ENCODE results near the gene ZSWIM6. TPM values are rescaled to one million over a fixed set of nuclear protein-coding genes. Genes with fewer than 3 reads are reported as not detected.

Gene ZSWIM6
- total and polyA plus RNA-seq, 4 donors = 5.9 to 21.6 (median 13.3) TPM

DNA sequence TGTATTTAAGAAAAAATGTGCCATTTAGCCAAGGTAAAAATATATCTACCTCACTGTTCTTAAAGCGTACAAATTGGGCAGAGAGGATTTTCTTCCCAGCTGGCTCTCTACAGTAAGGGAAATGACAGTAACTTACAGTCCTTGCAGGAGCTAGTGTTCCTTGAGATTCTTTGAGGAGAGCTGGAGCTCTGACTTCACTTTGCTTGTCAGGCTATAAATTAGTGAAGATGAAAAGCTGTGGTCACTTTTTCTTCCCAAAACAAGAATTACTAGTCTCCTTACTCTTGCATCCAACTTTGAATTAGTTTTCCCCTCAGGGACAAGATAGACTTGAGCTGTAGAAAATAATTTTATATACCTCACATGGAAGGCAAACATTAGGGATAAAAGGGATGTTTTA is 129.9 kb downstream of the ZSWIM6 start:
- Histone ChIP-seq H3K4me3 (no peak overlapping the region), H3K9ac (ENCODE audit: insufficient read depth in 1 of 2, low read length in 2 of 2) (no peak overlapping the region), H3K27me3 (ENCODE audit: control insufficient read depth in 3 of 3, insufficient read depth in 3 of 3, low read length in 2 of 3) (no peaks in the 10 kb centered on the region), H3K4me1 (ENCODE audit: control insufficient read depth in 5 of 5, insufficient read depth in 5 of 5, low read length in 5 of 5) (peaks cover 0 to 14% (median 6%) of the 10 kb centered on the region in 5 donors), H3K27ac (ENCODE audit: low read depth in 1 of 2, low read length in 1 of 2) (no peak overlapping the region), H3K36me3 (ENCODE audit: control insufficient read depth in 4 of 4, insufficient read depth in 4 of 4, low read length in 4 of 4) (no peaks in the 10 kb centered on the region), H3K9me3 (ENCODE audit: control insufficient read depth in 4 of 4, insufficient read depth in 3 of 4, low read length in 3 of 4) (no peaks in the 10 kb centered on the region)
- DNase-seq = no peak
- no peak for TF ChIP-seq CTCF (IDR thresholded peaks at IDR 0.05; ENCODE audit: control extremely low read depth, extremely low read depth)
- WGBS, 2 donors = 75 to 93% methylated on average over 1 of the region's 1 CpG
- no peak for ATAC-seq (ENCODE audit: insufficient read depth, low FRiP score)

GRCh38 chr5:61463596-61463995 is 131.5 kb downstream of the ZSWIM6 start:
- no peaks in the 10 kb centered on the region for H3K36me3 ChIP-seq (ENCODE audit: control insufficient read depth in 4 of 4, insufficient read depth in 4 of 4, low read length in 4 of 4)
- no peak overlapping the region for H3K27ac ChIP-seq (ENCODE audit: low read depth in 1 of 2, low read length in 1 of 2)
- WGBS, 2 donors = 61 to 79% methylated on average over 2 of the region's 2 CpGs
- H3K9me3 ChIP-seq (ENCODE audit: control insufficient read depth in 4 of 4, insufficient read depth in 3 of 4, low read length in 3 of 4) = no peaks in the 10 kb centered on the region
- DNase-seq (peak in 2 of 3 donors; percentile 35 to 57), ATAC-seq (ENCODE audit: insufficient read depth, low FRiP score) (no peak)
- no peak overlapping the region for H3K4me3 ChIP-seq
- TF ChIP-seq CTCF (IDR thresholded peaks at IDR 0.05; ENCODE audit: control extremely low read depth, extremely low read depth) = no peak
- no peaks in the 10 kb centered on the region for H3K27me3 ChIP-seq (ENCODE audit: control insufficient read depth in 3 of 3, insufficient read depth in 3 of 3, low read length in 2 of 3)
- H3K4me1 ChIP-seq (ENCODE audit: control insufficient read depth in 5 of 5, insufficient read depth in 5 of 5, low read length in 5 of 5) = peaks cover 0 to 17% (median 9%) of the 10 kb centered on the region in 5 donors
- no peak overlapping the region for H3K9ac ChIP-seq (ENCODE audit: insufficient read depth in 1 of 2, low read length in 2 of 2)

DNA sequence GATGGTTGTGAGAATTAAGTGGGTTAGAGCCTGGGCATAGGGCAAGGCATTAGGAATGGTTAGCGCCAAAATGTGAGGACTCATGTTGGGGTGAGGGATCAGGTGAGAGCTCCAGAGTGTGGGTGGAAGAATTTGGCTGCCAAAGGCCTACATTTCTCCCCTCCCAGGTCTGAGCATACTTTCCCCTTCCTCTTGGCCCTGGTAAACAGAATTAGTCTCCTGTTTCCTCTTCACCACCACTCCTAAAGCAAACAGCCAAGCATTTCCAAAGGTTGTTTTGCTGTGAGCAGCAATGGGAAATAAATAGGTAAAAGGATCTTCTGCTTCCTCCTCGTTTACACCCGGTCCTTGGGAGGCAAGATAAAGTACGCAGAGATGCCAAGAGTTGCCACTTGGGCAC is 132.5 kb downstream of the ZSWIM6 start:
- ATAC-seq (ENCODE audit: insufficient read depth, low FRiP score) = peak; percentile 19
- no peak overlapping the region for H3K27ac ChIP-seq (ENCODE audit: low read depth in 1 of 2, low read length in 1 of 2)
- H3K27me3 ChIP-seq (ENCODE audit: control insufficient read depth in 3 of 3, insufficient read depth in 3 of 3, low read length in 2 of 3) = no peaks in the 10 kb centered on the region
- no peak overlapping the region for H3K9ac ChIP-seq (ENCODE audit: insufficient read depth in 1 of 2, low read length in 2 of 2)
- no peak overlapping the region for H3K4me3 ChIP-seq
- 63 to 76% methylated on average over 4 of the region's 4 CpGs for WGBS, 2 donors
- H3K36me3 ChIP-seq (ENCODE audit: control insufficient read depth in 4 of 4, insufficient read depth in 4 of 4, low read length in 4 of 4) = no peaks in the 10 kb centered on the region
- peaks cover 0 to 17% (median 9%) of the 10 kb centered on the region in 5 donors for H3K4me1 ChIP-seq (ENCODE audit: control insufficient read depth in 5 of 5, insufficient read depth in 5 of 5, low read length in 5 of 5)
- no peaks in the 10 kb centered on the region for H3K9me3 ChIP-seq (ENCODE audit: control insufficient read depth in 4 of 4, insufficient read depth in 3 of 4, low read length in 3 of 4)
- no peak for DNase-seq
- no peak for TF ChIP-seq CTCF (IDR thresholded peaks at IDR 0.05; ENCODE audit: control extremely low read depth, extremely low read depth)

GRCh38 chr5:61465066-61465465 is 133.0 kb downstream of the ZSWIM6 start:
- no peaks in the 10 kb centered on the region for H3K27me3 ChIP-seq (ENCODE audit: control insufficient read depth in 3 of 3, insufficient read depth in 3 of 3, low read length in 2 of 3)
- no peaks in the 10 kb centered on the region for H3K36me3 ChIP-seq (ENCODE audit: control insufficient read depth in 4 of 4, insufficient read depth in 4 of 4, low read length in 4 of 4)
- no peak overlapping the region for H3K27ac ChIP-seq (ENCODE audit: low read depth in 1 of 2, low read length in 1 of 2)
- no peak overlapping the region for H3K9ac ChIP-seq (ENCODE audit: insufficient read depth in 1 of 2, low read length in 2 of 2)
- TF ChIP-seq CTCF (IDR thresholded peaks at IDR 0.05; ENCODE audit: control extremely low read depth, extremely low read depth) = no peak
- ATAC-seq (ENCODE audit: insufficient read depth, low FRiP score) (no peak), DNase-seq (no peak)
- WGBS, 2 donors = 81 to 84% methylated on average over 1 of the region's 1 CpG
- H3K4me3 ChIP-seq = no peak overlapping the region
- H3K4me1 ChIP-seq (ENCODE audit: control insufficient read depth in 5 of 5, insufficient read depth in 5 of 5, low read length in 5 of 5) = peaks cover 0 to 16% (median 9%) of the 10 kb centered on the region in 5 donors
- H3K9me3 ChIP-seq (ENCODE audit: control insufficient read depth in 4 of 4, insufficient read depth in 3 of 4, low read length in 3 of 4) = no peaks in the 10 kb centered on the region

Measured in lung (tissue), 12 donors.